AG20443 (cell line): ENCODE data around the gene APOL2.
"Not testable (repeated sequence)": the region's sequence is repeated elsewhere in the genome, so short reads cannot be mapped to it uniquely, and the experiment has no call there.

Source experiments
- DNase-seq: peaks from one replicate; pipeline ENCODE4 v3.0.0; 2012; ENCODE audit warnings: low spot score, mixed read lengths

Gene APOL2, protein sequence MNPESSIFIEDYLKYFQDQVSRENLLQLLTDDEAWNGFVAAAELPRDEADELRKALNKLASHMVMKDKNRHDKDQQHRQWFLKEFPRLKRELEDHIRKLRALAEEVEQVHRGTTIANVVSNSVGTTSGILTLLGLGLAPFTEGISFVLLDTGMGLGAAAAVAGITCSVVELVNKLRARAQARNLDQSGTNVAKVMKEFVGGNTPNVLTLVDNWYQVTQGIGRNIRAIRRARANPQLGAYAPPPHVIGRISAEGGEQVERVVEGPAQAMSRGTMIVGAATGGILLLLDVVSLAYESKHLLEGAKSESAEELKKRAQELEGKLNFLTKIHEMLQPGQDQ

DNA sequence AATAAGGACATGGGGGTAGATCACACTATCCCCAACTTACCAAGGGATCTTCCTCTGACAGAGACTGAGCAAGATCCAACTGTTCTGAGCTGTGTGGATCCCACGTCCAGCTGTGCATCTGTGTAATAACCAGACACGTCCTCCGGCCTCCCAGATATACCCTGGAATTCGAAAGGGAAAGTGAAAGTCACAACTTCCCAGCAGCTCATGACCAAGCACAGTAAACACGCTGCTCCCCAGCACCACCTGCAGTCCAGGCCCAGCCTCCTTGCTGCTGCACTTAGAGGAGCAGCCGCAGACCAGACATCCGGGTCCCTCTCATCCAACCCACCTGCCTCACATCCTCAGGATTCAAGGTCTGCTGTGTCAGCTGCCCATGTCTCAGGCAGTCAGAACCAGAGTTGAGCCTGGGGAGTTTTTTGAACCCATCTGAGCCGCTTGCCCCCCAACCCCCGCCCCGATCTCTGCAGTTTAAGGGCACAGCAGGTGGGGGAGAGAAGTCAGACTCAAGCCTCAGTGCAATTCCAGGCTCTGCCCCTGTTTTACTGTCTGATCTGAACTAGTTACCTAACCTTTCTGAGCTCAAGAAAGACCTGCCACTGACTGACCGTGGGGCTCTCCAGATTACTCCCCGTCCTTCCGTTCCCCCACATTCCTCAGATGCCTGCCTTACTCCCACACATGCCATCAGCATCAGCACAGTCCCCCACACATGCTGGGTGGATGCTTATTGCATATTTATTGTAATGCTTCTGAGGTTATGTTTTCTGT, at the start of gene APOL2:
Gene APOL2, minus strand, starts transcription at position 127 of the 771 bp plus-strand sequence. CDS start 6,365 bp downstream, outside the sequence.
- peak; percentile 93 for DNase-seq

DNA sequence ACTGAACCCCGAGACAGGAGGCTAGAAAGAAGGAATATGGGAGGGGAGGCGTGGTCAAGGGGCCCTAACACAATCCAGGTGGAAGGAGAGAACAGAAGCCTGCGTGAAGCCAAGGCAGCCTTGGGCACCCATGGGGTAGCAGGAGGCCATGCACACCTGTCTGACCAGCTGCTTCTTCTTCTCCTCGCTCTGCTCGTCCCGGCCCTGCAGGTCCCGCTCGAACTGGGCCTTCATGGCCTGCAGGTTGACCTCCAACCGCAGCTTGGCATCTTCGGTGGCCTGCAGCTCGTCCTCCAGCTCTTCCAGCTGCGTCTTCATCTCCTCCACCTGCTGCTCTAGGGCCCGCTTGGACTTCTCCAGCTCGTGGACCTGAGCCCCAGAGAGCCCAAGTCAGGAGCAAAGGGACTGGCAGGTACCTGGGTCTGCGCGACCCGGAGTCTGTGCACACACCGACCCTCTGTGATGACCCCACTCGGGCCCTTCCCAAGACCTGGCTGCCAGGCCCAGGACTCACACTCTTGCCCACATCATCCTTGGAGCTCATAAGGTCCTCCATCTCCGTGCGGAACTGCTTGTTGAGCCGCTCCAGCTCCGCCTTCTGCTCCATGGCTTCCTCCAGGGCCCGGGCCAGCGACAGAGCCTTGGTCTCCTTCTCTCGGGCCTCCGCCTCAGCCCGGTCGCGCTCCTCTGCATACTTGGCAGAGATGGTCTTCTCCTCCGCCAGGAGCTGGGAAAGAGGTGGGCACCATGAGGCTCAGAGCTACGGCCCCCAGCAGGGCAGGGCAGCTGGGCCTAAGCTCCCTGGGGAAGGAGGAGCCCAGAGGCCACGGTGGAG, 49.5 kb upstream of the APOL2 start:
- no peak for DNase-seq

DNA sequence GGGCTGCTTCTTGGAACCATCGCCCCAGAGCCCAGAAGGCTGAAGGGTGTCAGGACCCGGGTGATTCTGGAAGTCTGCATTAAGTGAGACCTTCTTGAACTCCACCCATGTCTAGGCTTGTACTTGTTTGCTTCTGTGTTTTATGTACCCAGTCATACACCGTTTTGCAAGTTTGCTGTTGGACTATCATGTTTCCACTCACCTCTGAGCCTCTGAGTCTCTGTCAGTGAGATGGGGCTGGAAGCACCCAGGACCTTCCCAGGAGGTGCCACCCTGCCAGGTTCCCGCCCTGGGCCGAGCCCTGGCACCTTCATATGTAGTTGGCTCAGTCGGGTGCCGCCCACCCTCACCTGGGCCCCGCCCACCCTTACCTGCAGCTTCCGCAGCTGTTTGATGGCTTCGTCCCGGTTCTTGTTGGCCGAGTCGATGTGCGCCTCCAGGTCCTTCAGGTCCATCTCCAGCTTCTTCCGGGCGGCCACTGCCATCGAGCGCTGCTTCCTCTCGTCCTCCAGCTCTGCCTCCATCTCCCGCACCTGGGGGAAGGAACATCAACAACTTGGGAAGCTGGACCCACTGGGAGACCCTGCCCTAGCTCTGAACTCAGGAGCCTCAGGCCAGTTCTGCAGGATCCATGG, 48.7 kb upstream of the APOL2 start:
- no peak for DNase-seq

DNA sequence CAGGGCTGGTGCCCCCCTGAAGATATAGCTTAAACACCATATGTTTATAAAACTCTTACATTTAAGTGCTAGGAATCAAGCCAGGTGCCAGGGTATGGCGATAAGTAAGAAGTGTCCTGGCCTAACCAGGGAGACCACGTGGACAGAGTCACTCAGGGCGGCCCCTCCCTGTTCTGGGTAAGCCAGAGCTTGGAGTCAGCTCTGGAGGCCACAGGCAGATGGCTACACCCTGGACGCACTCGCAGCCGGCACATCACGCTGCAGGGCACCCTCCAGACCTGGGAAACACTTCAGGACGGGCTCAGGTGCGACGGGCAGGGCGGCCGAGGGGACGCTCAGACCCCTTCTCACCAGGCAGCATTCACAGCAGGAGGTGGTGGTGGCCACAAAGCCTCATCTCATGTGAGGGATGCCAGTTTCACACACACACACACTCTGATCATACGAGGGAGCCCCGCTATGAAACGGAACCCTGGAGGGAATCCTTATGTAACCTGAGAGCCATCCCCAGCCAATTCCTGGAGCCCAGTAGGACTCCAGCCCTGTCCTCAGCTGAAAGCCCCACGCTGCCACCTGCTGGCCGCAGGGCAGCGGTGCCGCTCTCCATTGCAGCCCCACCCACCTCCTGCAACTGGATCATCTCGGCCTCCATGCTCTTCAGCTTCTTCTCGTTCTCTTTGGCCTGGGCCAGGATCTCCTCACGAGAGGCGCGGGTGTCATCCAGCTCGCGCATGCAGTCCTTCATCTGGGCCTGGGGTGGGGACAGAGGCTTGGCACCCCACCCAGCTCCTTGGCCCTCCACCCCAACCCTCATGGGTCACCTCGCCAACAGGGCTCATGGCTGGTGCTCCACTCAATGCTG, 47.0 kb upstream of the APOL2 start:
- peak; percentile 94 for DNase-seq

DNA sequence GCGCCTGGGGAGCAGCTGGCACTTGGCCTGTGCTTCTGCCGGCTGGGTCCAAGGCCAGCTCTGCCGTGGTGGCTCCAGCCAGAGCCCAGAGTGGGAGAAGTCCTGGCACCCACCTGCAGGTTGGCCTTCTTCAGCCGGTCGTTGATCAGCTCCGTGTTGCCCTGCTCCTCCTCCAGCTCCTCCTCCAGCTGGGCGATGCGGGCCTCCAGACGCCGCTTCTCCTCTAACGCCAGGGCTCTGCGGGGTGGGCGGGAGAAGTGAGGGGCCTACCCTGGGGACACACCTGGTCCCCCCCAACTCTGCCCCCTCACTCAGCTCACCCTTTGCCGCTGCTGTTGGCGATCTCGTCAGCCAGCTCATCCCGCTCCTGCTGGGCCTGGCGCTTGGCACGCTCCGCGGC, 46.2 kb upstream of the APOL2 start:
- no peak for DNase-seq

DNA sequence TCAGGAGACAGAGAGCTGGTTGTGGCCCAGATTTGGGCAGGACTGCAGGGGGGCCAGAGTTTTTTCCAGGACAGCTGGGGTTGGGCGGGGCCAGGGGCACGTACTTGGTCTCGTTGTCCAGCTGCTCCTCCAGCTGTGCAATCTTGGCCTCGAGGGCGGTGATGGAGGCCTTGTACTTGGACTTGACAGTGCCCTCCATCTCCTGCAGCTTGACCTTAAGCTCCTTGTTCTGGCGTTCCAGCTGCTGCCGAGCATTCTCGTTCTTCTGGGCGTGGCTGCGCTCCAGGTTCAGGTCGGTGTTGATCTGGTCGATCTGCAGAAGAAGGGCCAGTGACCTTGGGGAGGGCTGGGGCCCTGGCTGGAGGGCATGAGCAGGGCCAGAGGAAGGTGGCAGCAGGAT, 45.7 kb upstream of the APOL2 start:
- no peak for DNase-seq

DNA sequence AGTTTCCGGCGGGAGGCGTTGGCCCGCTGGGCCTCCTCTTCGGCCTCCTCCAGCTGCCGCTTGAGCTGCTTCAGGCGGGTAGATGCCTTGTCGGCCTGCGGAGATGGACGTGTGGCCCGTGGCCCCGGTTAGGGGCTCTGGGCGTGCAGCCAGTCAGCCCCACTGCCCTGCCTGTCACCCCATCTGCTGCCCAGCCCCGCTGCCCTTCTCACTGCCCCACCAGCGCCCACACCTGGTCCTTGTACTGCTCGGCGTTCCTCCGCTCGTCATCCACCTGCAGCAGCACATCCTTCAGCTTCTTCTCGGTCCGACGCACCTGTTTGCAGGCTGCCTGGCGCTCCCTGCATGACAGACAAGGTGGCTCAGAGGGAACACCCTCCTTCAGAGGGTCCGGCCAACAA, 44.8 kb upstream of the APOL2 start:
- no peak for DNase-seq

DNA sequence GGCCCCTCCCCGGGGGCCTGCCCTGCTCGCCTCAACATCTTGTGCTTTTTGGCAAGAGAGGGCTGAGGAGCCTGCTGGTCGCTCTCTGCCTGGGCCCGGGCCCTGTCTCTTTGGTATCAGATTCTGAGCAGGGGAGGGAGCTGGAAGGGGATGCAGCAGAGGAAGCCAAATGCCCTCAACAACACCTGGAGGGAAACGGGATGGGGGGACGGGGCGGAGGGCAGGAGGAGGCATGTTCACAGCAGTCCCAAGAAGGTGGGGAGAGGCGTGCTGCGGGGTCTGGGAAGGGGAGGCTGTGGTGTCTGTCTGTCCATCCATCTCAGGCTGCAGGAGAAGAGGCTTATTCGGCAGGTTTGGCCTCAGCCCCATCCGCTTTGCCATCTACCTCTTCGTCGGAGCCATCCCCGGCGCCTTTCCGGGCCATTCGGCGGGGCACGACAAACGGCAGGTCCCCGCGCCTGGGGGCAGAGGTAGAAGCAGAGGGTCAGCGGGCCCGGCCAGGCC, 43.1 kb upstream of the APOL2 start:
- no peak for DNase-seq

DNA sequence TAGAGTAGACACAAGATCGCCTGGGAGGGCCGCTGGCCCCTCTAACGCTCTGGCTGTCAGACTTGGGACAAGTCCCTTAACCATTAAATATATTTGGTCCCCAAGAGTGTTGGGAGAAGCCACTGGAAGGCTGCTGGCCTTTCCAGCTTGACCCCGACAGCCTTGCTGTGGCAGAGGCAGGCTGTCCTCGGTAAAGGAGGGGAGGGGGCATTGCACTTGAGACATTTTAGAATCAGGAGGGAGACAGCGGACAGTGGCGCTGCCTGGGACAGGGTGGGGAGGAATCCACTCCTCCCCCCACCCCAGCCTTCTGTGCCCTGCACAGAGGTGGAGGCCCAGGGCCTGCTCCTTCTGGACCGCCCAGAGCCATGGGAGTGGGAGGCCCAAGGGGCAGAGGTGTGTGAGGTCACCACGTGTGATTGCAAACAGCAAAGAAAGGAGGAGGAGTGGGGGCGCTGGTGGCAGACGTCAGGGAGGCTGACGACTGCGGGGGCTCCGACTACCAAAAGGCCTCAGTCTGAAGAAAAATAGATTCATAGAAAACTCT, 42.5 kb upstream of the APOL2 start:
- DNase-seq = no peak

DNA sequence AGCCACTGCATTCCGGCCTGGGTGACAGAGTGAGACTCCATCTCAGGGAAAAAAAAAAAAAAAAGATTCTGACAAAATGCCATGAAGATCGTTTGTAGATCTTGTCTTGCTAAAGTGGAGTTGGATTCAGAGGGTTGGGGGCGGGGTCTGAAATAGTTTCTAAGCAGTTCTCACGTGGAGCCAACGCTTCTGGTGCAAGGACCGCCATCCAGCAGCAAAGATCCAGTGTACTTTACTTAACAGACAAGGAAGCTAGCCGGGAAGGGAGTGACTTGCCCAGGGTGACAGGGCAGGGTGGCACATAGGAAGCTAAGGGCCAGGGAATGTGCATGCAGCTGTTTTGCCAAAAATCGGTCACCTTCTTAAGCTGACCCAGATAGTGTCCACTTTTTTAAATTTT, 41.1 kb upstream of the APOL2 start:
- DNase-seq = no peak

DNA sequence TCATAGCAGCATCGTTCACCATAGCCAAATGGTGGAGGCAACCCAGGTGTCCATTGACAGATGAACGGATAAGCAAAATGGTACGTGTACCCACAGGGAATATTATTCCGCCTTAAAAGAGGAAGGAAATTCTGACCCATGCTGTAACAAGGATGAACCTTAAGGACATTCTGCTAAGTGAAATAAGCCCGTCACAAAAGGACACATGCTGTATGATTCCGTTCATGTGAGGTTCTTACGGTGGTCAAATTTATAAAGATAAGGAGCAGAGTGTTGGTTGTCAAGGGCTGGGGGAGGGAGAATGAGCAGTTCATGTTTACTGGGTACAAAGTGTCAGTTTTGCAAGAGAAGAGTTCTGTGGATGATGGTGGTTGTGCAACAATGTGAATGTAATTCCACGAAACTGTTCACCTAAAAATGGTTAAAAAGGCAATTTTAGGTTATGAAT, 39.9 kb upstream of the APOL2 start:
- DNase-seq = no peak

DNA sequence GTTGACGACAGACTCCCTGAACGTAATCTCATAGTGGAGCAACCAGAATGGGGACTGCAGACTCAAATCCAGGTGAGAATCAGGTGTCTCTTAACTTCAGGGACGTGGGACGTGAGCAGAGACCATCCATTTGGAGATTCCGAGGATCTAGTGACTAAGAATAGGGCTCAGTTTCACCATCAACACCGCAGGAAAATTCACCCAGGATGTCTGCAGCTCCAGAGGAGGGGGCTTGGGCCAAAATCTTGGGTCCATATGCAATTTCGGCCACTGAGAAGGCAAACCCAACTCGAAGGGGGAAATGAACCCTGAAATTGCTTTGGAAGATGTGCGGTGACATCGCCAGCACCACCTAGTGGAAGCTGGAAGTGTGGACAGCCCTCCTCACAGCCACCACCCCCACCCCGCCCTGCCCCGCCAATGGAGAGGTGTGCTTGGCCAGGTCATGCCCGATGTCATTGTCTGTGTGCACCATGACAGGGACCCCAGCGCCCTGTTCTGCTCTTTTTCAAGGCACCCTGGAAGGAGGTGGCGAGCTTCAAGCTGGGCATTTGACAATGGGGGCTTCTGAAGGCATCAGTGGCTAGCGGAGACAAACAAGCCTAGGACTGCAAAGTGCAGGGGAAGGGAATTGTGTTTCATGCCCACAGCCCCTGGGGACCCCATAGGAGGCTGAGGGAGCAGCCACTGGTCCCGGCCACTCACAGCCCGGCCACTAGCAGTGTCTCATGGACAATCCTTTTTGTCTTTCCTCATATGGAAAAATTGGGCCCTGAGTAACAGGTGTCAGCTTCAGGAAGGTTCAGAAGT, 38.4 kb upstream of the APOL2 start:
- peak; percentile 81 for DNase-seq

DNA sequence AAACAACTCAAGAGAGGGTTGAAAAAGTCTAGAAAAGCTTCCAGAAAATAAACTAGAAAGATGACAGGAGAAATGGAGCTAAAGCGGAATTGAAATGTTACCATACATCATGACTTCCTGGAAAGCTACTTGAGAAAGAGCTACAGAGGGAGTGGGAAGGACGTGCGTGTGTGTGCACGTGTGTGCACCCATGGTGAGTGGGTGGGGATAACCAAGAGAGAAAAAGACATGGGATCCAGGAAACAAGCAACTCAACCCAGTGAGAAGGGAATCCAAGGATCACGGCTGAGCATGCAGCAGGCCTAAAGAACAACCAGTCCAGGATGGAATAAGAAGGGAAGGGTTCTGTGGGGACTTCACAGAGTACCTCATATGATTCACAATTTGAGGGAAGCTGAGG, 35.2 kb upstream of the APOL2 start:
- no peak for DNase-seq

DNA sequence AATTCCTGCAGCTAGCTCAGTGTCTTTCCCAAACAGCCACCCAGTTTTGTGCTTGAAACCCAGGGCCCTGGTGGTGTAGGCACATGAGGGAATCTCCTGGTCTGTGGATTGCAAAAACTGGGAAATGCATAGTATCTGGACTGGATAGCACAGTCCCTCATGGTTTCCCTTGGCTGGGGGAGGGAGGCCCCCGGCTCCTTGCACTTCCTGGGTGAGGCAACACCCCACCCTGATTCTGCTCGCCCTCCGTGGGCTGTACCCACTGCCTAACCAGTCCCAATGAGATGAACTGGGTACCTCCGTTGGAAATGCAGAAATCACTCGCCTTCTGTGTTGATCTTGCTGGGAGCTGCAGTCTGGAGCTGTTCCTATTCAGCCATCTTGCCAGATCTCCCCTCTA, 32.6 kb upstream of the APOL2 start:
- DNase-seq = not testable (repeated sequence)

DNA sequence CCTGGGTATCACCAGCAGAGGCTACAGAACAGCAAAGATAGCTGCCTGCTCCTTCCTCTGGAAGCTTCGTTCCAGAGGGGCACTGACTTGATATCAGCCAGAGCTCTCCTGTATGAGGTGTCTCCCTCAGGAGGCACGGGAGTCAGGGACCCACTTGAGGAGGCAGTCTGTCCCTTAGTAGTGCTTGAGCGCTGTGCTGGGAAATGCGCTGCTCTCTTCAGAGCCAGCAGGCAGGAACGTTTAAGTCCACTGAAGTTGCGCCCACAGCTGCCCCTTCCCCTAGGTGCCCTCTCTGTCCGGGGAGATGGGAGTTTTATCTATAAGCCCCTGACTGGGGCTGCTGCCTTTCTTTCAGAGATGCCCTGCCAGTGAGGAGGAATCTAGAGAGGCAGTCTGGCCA, 31.9 kb upstream of the APOL2 start:
- not testable (repeated sequence) for DNase-seq

DNA sequence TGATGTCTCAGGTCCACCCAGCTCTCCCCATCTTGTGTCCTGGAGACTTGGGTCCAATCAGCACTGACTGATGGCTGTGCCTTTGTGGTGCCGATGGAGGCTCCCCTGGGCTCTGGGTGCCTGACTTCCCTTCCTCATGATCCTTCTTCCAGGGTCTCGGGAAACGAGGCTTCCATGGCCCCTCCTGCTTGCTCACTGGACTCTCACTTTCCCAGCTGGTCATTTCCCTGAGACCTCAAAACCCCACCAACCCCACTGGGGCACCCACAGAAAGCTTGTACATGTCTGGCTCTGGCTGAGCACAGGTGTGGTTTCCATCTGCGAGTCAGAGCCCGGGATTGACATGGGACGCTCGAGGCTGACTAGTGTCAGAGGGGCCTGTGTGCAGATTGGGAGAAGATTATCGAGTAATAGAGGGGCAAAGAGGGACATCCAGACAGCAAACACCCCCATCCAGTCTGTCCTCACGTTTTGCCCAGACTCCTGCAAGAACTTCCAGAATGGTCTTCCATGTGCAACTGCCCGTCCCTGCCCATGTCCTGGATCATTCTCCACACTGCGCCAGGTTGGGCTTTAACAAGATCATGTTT, 28.7 kb upstream of the APOL2 start:
- DNase-seq = no peak

DNA sequence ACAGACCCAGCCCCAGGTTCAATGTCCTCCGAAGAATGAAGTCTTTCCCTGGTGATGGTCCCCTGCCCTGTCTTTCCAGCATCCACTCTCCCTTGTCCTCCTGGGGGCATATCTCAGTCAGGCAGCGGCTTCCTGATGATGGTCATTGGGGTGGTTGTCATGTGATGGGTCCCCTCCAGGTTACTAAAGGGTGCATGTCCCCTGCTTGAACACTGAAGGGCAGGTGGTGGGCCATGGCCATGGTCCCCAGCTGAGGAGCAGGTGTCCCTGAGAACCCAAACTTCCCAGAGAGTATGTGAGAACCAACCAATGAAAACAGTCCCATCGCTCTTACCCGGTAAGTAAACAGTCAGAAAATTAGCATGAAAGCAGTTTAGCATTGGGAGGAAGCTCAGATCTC, 27.7 kb upstream of the APOL2 start:
- DNase-seq = no peak

DNA sequence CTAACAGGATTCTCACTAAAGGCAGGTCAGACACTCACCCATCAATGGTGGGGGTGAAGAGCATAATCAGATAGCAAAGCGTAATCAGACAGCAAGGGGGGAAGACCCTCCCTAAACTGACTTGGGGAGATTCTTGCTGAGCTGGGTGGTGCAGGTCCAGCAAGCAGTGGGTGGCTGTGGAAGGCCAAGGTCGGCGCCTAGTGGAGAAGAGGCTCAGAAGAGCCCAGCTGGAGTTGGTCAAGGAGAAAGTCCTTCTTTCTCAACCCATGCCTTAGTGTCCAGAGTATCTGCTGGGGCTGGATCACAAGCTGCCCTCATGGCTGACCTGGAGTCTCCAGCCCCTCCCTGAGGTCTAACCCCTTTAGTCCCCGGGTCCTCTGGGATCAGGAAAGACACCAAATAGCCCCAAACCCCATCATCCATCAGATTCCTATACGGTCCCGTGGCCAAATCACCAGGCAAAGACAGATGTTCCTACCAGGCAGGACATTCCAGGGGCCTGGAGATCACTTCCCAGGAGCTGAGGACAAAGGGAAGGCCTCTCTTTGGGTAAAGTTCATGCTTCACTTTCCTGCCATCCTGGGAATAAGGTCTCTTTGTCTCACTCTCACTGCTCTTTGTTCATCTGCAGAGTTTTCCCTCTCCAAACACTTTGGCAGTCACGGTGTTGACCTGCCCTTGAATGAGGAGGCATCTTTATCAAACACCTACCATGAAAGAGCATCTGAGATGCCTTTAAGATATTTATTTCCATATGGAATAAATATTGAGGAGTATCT, 24.7 kb upstream of the APOL2 start:
- DNase-seq = not testable (repeated sequence)
